K562 (cell line): ENCODE data around the gene FAM20B. TPM values are rescaled to one million over a fixed set of nuclear protein-coding genes. Genes with fewer than 3 reads are reported as not detected.

Source experiments
- BCOR ChIP-seq: fragments of 450-650 bp; IDR thresholded peaks from 2 replicates; pipeline ENCODE4 v1.6.1; 2016
- FOXP1 ChIP-seq: sonication (generic); formaldehyde crosslinking; IDR thresholded peaks from 2 replicates; pipeline ENCODE4 v1.8.0; 2022; ENCODE audit warnings: mild to moderate bottlenecking, missing genetic modification reagents
- KDM1A ChIP-seq, 2 experiments: fragments of 450-650 bp; IDR thresholded peaks; 2 replicates each; pipeline ENCODE4 v1.6.1; 2016; ENCODE audit warnings: mild to moderate bottlenecking in 2 of 2
- MAZ ChIP-seq, 2 experiments: fragments of 450-650 bp in 1 of 2; sonication (generic) in 1 of 2; formaldehyde crosslinking; IDR thresholded peaks in 1 of 2; conservative IDR thresholded peaks in 1 of 2; 2 replicates each; pipeline versions ENCODE4 v1.4.0 to v1.5.0; 2020; ENCODE audit warnings: mild to moderate bottlenecking in 1 of 2, missing genetic modification reagents in 1 of 2
- MTF1 ChIP-seq: fragments of 250-450 bp; sonication (Bioruptor Pico); IDR thresholded peaks from 2 replicates; pipeline ENCODE4 v1.9.0; 2021; ENCODE audit warnings: moderate library complexity, mild to moderate bottlenecking, inconsistent platforms, borderline replicate concordance
- PML ChIP-seq: IDR thresholded peaks from 2 replicates; pipeline ENCODE4 v1.6.1; 2012; ENCODE audit warnings: low read length, inconsistent platforms
- PPARD ChIP-seq: fragments of 250-450 bp; sonication (Bioruptor Pico); IDR thresholded peaks from 2 replicates; pipeline ENCODE4 v1.8.0; 2022; ENCODE audit warnings: inconsistent platforms, mild to moderate bottlenecking, moderate library complexity
- RAD51 ChIP-seq: fragments of 450-650 bp; IDR thresholded peaks from 2 replicates; pipeline ENCODE4 v1.7.1; 2016; ENCODE audit warnings: low read depth, mild to moderate bottlenecking, borderline replicate concordance
- polyA plus RNA-seq, 8 experiments: library from polyadenylated mRNA; depleted of rRNA in 4 of 8; stranded (reverse) in 5 of 8; unstranded in 3 of 8; fragments of >200 nt; fragmentation: Nextera tagmentation in 2 of 8; fragmentation: Illumina TruSeq in 1 of 8; extraction: Ambion mirVana in 2 of 8; extraction: Trizol in 1 of 8; gene quantifications; 2 replicates each; pipeline versions ENCODE4 v1.2.1 to v1.2.3, GENCODE V29; 2011 to 2014; ENCODE audit warnings: inconsistent platforms in 1 of 8, missing spikeins in 1 of 8
- total RNA-seq, 7 experiments: library from RNA; depleted of rRNA in 6 of 7; stranded (reverse); fragments of >200 nt in 6 of 7; fragmentation: Illumina TruSeq in 2 of 7; extraction: Trizol in 2 of 7; gene quantifications; 2 replicates each; pipeline versions ENCODE4 v1.2.1 to v1.2.3, GENCODE V29; 2011 to 2021; ENCODE audit warnings: low replicate concordance in 1 of 7
- TF ChIP-seq, protein P1 (sequence below), 2 experiments: fragments of 450-650 bp; IDR thresholded peaks; 2 replicates each; pipeline ENCODE4 v1.6.1; 2018; ENCODE audit warnings: mild to moderate bottlenecking in 2 of 2, low read depth in 1 of 2; ENCODE audit not compliant: partially characterized antibody in 2 of 2
- TF ChIP-seq, protein P2 (sequence below): fragments of 250-450 bp; sonication (Bioruptor Pico); IDR thresholded peaks from 2 replicates; pipeline ENCODE4 v1.8.0; 2022; ENCODE audit warnings: moderate library complexity, mild to moderate bottlenecking, inconsistent platforms
- TF ChIP-seq, protein P3 (sequence below), 2 experiments: IDR thresholded peaks; 2 replicates each; pipeline ENCODE4 v1.6.1; 2012; ENCODE audit warnings: improper control_type of control experiment in 2 of 2, low read depth in 2 of 2, low read length in 2 of 2, borderline replicate concordance in 1 of 2
- TF ChIP-seq, protein P4 (sequence below): fragments of 250-450 bp; sonication (Bioruptor Pico); IDR thresholded peaks from 2 replicates; pipeline ENCODE4 v1.5.0; 2021; ENCODE audit warnings: mild to moderate bottlenecking, borderline replicate concordance
- TF ChIP-seq, protein P5 (sequence below): fragments of 250-450 bp; sonication (Bioruptor Pico); IDR thresholded peaks from 2 replicates; pipeline ENCODE4 v1.4.0; 2020; ENCODE audit warnings: mild to moderate bottlenecking, moderate library complexity

Gene FAM20B
- total and polyA plus RNA-seq, 9 of the 15 experiments (the other 6 are each of a cell fraction or from before 2014, with no cell fraction given), result 7.2 to 67.5 (median 42.9) TPM

DNA sequence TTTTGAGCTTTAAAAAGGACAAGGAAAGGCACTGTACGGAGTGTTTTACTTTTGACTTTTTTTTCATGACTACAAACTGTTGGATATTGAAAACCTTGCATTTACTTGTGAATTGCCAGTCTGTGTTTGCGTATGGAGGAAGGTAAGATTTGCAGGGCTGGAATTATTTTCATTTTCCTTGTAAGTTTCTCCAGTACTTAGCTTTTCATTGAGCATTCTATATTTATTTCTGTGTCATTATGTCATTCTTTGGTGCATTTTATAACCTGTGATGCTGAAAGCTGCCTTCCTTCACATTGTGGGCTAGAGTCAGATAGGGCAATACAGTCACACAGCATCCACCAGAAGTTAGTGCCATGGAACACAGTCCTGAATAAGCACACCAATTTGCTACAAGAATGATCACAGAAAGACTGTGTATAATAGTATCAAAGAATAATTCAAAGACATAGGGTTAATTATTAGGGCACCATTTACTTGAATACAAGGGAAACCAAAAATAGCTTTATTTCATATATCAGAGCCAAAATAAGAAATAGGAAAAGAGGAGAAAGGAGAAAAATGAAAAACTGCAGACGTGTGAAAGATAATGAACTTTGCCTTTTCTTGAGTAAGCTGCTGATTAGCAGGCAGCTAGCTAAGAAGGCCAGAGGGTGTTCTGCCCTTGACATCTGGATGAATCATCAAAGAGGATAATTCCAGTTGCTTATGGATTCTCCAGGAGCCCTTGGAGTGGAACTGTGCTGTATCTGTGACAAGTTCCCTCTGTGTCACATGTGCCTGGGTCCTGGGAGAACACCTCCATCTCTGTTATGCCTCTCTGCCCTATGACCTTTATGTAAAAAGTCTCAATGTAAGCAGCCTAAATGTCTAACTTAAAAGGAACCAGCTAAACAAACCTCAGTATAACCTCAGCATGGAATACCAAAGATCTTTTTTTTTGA lies 8.0 kb upstream of the FAM20B start (continued):
- TF ChIP-seq, protein P1, sequence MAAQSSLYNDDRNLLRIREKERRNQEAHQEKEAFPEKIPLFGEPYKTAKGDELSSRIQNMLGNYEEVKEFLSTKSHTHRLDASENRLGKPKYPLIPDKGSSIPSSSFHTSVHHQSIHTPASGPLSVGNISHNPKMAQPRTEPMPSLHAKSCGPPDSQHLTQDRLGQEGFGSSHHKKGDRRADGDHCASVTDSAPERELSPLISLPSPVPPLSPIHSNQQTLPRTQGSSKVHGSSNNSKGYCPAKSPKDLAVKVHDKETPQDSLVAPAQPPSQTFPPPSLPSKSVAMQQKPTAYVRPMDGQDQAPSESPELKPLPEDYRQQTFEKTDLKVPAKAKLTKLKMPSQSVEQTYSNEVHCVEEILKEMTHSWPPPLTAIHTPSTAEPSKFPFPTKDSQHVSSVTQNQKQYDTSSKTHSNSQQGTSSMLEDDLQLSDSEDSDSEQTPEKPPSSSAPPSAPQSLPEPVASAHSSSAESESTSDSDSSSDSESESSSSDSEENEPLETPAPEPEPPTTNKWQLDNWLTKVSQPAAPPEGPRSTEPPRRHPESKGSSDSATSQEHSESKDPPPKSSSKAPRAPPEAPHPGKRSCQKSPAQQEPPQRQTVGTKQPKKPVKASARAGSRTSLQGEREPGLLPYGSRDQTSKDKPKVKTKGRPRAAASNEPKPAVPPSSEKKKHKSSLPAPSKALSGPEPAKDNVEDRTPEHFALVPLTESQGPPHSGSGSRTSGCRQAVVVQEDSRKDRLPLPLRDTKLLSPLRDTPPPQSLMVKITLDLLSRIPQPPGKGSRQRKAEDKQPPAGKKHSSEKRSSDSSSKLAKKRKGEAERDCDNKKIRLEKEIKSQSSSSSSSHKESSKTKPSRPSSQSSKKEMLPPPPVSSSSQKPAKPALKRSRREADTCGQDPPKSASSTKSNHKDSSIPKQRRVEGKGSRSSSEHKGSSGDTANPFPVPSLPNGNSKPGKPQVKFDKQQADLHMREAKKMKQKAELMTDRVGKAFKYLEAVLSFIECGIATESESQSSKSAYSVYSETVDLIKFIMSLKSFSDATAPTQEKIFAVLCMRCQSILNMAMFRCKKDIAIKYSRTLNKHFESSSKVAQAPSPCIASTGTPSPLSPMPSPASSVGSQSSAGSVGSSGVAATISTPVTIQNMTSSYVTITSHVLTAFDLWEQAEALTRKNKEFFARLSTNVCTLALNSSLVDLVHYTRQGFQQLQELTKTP (IDR thresholded peaks at IDR 0.05; ENCODE audit: low read depth in 1 of 2, partially characterized antibody in 2 of 2), result no peak
- no peak for TF ChIP-seq FOXP1
- TF ChIP-seq RAD51, result peak; percentile 33; the same call in 1 of the 2 replicates
- TF ChIP-seq MAZ (CRISPR knock-in tag; conservative IDR thresholded peaks at IDR 0.05 in 1 of 2, IDR thresholded peaks at IDR 0.05 in 1 of 2), result peak in 1 of 2 experiments; percentile 19; a peak in 1 of 4 replicates
- TF ChIP-seq BCOR, result peak; percentile 69
- TF ChIP-seq, protein P2, sequence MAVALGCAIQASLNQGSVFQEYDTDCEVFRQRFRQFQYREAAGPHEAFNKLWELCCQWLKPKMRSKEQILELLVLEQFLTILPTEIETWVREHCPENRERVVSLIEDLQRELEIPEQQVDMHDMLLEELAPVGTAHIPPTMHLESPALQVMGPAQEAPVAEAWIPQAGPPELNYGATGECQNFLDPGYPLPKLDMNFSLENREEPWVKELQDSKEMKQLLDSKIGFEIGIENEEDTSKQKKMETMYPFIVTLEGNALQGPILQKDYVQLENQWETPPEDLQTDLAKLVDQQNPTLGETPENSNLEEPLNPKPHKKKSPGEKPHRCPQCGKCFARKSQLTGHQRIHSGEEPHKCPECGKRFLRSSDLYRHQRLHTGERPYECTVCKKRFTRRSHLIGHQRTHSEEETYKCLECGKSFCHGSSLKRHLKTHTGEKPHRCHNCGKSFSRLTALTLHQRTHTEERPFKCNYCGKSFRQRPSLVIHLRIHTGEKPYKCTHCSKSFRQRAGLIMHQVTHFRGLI (CRISPR knock-in tag), result no peak
- TF ChIP-seq, protein P3, sequence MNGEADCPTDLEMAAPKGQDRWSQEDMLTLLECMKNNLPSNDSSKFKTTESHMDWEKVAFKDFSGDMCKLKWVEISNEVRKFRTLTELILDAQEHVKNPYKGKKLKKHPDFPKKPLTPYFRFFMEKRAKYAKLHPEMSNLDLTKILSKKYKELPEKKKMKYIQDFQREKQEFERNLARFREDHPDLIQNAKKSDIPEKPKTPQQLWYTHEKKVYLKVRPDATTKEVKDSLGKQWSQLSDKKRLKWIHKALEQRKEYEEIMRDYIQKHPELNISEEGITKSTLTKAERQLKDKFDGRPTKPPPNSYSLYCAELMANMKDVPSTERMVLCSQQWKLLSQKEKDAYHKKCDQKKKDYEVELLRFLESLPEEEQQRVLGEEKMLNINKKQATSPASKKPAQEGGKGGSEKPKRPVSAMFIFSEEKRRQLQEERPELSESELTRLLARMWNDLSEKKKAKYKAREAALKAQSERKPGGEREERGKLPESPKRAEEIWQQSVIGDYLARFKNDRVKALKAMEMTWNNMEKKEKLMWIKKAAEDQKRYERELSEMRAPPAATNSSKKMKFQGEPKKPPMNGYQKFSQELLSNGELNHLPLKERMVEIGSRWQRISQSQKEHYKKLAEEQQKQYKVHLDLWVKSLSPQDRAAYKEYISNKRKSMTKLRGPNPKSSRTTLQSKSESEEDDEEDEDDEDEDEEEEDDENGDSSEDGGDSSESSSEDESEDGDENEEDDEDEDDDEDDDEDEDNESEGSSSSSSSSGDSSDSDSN (IDR thresholded peaks at IDR 0.05; ENCODE audit: borderline replicate concordance in 1 of 2, low read depth in 2 of 2, low read length in 2 of 2), result peak in 1 of 2 experiments; percentile 53; a peak in 2 of 4 replicates
- TF ChIP-seq, protein P4, sequence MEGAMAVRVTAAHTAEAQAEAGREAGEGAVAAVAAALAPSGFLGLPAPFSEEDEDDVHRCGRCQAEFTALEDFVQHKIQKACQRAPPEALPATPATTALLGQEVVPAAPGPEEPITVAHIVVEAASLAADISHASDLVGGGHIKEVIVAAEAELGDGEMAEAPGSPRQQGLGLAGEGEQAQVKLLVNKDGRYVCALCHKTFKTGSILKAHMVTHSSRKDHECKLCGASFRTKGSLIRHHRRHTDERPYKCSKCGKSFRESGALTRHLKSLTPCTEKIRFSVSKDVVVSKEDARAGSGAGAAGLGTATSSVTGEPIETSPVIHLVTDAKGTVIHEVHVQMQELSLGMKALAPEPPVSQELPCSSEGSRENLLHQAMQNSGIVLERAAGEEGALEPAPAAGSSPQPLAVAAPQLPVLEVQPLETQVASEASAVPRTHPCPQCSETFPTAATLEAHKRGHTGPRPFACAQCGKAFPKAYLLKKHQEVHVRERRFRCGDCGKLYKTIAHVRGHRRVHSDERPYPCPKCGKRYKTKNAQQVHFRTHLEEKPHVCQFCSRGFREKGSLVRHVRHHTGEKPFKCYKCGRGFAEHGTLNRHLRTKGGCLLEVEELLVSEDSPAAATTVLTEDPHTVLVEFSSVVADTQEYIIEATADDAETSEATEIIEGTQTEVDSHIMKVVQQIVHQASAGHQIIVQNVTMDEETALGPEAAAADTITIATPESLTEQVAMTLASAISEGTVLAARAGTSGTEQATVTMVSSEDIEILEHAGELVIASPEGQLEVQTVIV (CRISPR knock-in tag), result no peak
- no peak; the same call in 1 of the 2 replicates for TF ChIP-seq PML
- TF ChIP-seq MTF1 (CRISPR knock-in tag), result no peak
- peak in 1 of 2 experiments; percentile 22; a peak in 1 of 4 replicates for TF ChIP-seq KDM1A (IDR thresholded peaks at IDR 0.05)
- TF ChIP-seq, protein P5, sequence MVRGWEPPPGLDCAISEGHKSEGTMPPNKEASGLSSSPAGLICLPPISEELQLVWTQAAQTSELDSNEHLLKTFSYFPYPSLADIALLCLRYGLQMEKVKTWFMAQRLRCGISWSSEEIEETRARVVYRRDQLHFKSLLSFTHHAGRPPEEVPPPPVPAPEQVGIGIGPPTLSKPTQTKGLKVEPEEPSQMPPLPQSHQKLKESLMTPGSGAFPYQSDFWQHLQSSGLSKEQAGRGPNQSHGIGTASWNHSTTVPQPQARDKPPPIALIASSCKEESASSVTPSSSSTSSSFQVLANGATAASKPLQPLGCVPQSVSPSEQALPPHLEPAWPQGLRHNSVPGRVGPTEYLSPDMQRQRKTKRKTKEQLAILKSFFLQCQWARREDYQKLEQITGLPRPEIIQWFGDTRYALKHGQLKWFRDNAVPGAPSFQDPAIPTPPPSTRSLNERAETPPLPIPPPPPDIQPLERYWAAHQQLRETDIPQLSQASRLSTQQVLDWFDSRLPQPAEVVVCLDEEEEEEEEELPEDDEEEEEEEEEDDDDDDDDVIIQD (CRISPR knock-in tag), result no peak
- TF ChIP-seq PPARD (CRISPR knock-in tag), result no peak
